ENCODE measurements around the gene HNRNPL.
"Not testable (repeated sequence)": the region's sequence is repeated elsewhere in the genome, so short reads cannot be mapped to it uniquely, and the experiment has no call there.

Gene HNRNPL

DNA sequence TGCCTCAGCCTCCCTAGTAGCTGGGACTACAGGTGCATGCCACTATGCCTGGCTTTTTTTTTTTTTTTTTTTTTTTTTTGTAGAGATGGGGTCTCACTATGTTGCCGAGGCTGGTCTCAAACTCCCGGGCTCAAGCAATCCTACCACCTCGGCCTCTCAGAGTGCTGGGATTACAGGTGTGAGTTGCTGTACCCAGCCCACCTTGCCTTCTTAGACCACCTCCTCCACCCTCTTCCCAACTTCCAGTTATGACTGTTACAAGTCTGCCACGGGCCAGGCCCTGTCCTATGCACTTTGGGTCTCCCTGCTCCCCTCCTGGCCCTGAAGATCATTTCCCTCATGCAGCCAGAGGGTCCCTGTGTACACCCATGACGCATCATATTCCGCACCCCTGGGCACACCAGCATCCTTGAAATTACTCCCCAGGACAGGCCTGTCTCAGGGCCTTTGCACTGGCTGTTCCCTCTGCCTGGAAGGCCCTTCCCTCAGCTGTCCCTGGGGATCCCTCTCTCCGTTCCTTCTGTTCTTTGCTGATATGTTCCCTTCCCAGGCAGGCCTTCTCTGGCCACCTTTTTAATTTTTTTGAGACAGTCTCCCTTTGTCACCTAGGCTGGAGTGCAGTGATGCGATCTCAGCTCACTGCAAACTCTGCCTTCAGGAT is 40.1 kb downstream of the HNRNPL start:
- no peak overlapping the region for H3K4me3 ChIP-seq (ENCODE audit: insufficient read length, low read depth)
- H3K9ac ChIP-seq (ENCODE audit: insufficient read length, low read depth), result no peak overlapping the region
- H3K36me3 ChIP-seq (ENCODE audit: insufficient read depth, insufficient read length, low read length), result peaks cover 3% of the 10 kb centered on the region
- no peaks in the 10 kb centered on the region for H3K27me3 ChIP-seq (ENCODE audit: insufficient read depth, insufficient read length)
- no peaks in the 10 kb centered on the region for H3K4me1 ChIP-seq (ENCODE audit: insufficient read depth, insufficient read length)
- no peaks in the 10 kb centered on the region; the same call in 1 of the 2 replicates for H3K9me3 ChIP-seq (ENCODE audit: insufficient read depth, low read length)
- DNase-seq (ENCODE audit: low read depth, low spot score), result no peak
- no peak for TF ChIP-seq YY1 (IDR thresholded peaks at IDR 0.05; ENCODE audit: insufficient read depth, insufficient read length)
- TF ChIP-seq ZNF274 (IDR thresholded peaks at IDR 0.05; ENCODE audit: low read depth, low read length), result no peak
- TF ChIP-seq SUZ12 (IDR thresholded peaks at IDR 0.05; ENCODE audit: extremely low read depth, insufficient read depth, insufficient read length), result no peak

DNA sequence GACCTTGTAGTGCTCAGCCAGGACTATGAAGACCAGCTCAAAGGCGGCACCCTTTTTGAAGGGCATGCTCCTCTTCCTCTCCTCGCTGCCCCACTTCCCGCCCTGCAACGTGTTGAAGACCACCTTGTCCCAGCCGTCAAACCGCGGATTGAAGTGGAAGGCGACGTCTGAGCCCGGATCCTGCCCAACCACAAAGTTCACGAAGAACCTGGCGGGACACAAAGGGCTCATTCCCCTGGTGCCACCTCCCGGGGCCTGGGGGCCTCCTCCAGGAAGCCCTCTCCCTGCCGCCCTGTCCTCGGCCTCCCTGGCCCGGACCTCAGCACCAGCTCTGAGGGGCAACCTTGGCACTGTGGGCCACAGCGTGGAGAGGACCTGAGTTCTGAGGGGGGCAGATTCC is 41.0 kb downstream of the HNRNPL start:
- Histone ChIP-seq H3K27me3 (ENCODE audit: insufficient read depth, insufficient read length) (no peaks in the 10 kb centered on the region), H3K36me3 (ENCODE audit: insufficient read depth, insufficient read length, low read length) (peaks cover 3% of the 10 kb centered on the region), H3K9ac (ENCODE audit: insufficient read length, low read depth) (no peak overlapping the region), H3K4me1 (ENCODE audit: insufficient read depth, insufficient read length) (no peaks in the 10 kb centered on the region), H3K9me3 (ENCODE audit: insufficient read depth, low read length) (no peaks in the 10 kb centered on the region; the same call in 1 of the 2 replicates), H3K4me3 (ENCODE audit: insufficient read length, low read depth) (no peak overlapping the region)
- no peak for DNase-seq (ENCODE audit: low read depth, low spot score)
- TF ChIP-seq YY1 (IDR thresholded peaks at IDR 0.05; ENCODE audit: insufficient read depth, insufficient read length) (no peak), SUZ12 (IDR thresholded peaks at IDR 0.05; ENCODE audit: extremely low read depth, insufficient read depth, insufficient read length) (no peak), ZNF274 (IDR thresholded peaks at IDR 0.05; ENCODE audit: low read depth, low read length) (no peak)

DNA sequence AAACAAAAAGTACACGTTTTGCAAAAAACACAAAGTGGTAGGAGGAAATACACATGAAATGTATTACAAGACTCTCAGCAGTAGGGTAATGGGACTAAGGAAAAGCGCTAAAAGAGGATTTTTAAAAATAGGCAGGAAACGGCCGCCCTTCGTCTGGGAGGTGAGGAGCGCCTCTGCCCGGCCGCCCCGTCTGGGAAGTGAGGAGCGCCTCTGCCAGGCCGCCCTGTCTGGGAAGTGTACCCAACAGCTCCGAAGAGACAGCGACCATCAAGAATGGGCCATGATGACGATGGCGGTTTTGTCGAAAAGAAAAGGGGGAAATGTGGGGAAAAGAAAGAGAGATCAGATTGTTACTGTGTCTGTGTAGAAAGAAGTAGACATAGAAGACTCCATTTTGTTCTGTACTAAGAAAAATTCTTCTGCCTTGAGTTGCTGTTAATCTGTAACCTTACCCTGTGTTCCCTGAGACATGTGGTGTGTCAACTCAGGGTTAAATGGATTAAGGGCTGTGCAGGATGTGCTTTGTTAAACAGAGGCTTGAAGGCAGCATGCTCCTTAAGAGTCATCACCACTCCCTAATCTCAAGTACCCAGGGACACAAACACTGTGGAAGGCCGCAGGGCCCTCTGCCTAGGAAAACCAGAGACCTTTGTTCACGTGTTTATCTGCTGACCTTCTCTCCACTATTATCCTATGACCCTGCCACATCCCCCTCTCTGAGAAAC is 42.2 kb downstream of the HNRNPL start:
- not testable (repeated sequence) for H3K36me3 ChIP-seq (ENCODE audit: insufficient read depth, insufficient read length, low read length); H3K4me1 ChIP-seq (ENCODE audit: insufficient read depth, insufficient read length); H3K9ac ChIP-seq (ENCODE audit: insufficient read length, low read depth); H3K4me3 ChIP-seq (ENCODE audit: insufficient read length, low read depth); DNase-seq (ENCODE audit: low read depth, low spot score); H3K27me3 ChIP-seq (ENCODE audit: insufficient read depth, insufficient read length); H3K9me3 ChIP-seq (ENCODE audit: insufficient read depth, low read length)

DNA sequence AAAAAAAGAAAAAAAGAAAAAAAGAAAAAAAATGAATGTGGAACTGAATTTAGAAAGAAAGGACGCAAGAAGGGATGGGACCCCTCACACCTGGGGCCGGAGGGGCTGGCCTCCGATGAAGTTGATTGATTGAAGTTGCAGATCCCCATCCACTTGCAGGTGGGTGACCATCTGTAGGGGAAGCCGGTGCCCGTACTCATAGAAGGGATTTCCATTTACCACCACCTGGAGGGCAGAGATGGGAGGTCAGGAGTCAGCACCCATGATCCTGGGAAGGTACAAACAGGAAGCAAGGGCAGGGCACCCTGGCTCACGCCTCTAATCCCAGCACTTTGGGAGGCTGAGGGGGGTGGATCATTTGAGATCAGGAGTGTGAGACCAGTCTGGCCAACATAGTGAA is 43.4 kb downstream of the HNRNPL start:
- Histone ChIP-seq H3K4me1 (ENCODE audit: insufficient read depth, insufficient read length) (no peaks in the 10 kb centered on the region), H3K36me3 (ENCODE audit: insufficient read depth, insufficient read length, low read length) (no peaks in the 10 kb centered on the region), H3K9me3 (ENCODE audit: insufficient read depth, low read length) (no peaks in the 10 kb centered on the region; the same call in 1 of the 2 replicates), H3K4me3 (ENCODE audit: insufficient read length, low read depth) (no peak overlapping the region), H3K27me3 (ENCODE audit: insufficient read depth, insufficient read length) (no peaks in the 10 kb centered on the region), H3K9ac (ENCODE audit: insufficient read length, low read depth) (no peak overlapping the region)
- DNase-seq (ENCODE audit: low read depth, low spot score), result no peak
- TF ChIP-seq ZNF274 (IDR thresholded peaks at IDR 0.05; ENCODE audit: low read depth, low read length) (no peak), SUZ12 (IDR thresholded peaks at IDR 0.05; ENCODE audit: extremely low read depth, insufficient read depth, insufficient read length) (no peak), YY1 (IDR thresholded peaks at IDR 0.05; ENCODE audit: insufficient read depth, insufficient read length) (no peak)

DNA sequence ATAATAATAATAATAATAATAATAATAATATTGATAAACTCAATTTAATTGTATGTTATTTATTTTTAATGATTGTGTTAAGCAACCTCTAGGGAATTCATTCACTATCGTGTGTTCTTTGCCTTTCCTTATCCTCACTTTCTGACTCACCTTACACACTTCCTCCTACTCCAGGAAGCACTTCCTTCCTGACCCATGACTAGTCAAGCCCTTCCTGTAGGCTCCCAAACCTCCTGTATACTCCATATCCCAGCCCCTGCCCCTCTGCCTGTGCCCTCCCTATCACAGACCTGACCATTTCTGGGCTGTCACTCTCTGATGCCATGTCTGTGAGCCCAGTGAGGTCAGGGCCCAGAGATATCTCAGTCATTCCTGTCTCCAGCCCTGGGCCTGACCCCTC is 44.6 kb downstream of the HNRNPL start:
- no peaks in the 10 kb centered on the region for H3K4me1 ChIP-seq (ENCODE audit: insufficient read depth, insufficient read length)
- H3K9me3 ChIP-seq (ENCODE audit: insufficient read depth, low read length), result no peaks in the 10 kb centered on the region; the same call in 1 of the 2 replicates
- no peak overlapping the region for H3K9ac ChIP-seq (ENCODE audit: insufficient read length, low read depth)
- H3K4me3 ChIP-seq (ENCODE audit: insufficient read length, low read depth), result no peak overlapping the region
- TF ChIP-seq YY1 (IDR thresholded peaks at IDR 0.05; ENCODE audit: insufficient read depth, insufficient read length) (no peak), ZNF274 (IDR thresholded peaks at IDR 0.05; ENCODE audit: low read depth, low read length) (no peak), SUZ12 (IDR thresholded peaks at IDR 0.05; ENCODE audit: extremely low read depth, insufficient read depth, insufficient read length) (no peak)
- DNase-seq (ENCODE audit: low read depth, low spot score), result no peak
- H3K27me3 ChIP-seq (ENCODE audit: insufficient read depth, insufficient read length), result no peaks in the 10 kb centered on the region
- H3K36me3 ChIP-seq (ENCODE audit: insufficient read depth, insufficient read length, low read length), result no peaks in the 10 kb centered on the region

DNA sequence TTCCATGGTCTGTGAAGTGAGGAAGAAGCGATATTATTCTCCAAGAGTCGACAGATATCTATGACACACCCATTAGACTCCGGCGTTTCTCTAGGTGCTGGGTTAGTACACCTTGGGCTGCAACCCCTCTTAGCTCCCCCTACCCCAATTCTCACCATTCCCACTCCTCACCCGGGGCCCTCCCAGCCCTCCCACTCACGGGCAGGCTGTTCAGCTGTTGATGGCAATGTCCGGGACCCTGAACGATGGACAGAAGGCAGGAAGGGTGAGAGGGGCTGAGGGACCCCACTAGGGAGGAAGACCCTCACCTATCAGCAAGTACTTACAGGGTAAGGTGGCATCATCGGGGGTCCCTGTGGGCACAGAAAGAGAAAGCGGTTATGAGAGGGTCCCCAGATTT is 46.2 kb downstream of the HNRNPL start:
- no peak for DNase-seq (ENCODE audit: low read depth, low spot score)
- H3K4me3 ChIP-seq (ENCODE audit: insufficient read length, low read depth), result no peak overlapping the region
- no peaks in the 10 kb centered on the region for H3K36me3 ChIP-seq (ENCODE audit: insufficient read depth, insufficient read length, low read length)
- H3K27me3 ChIP-seq (ENCODE audit: insufficient read depth, insufficient read length), result no peaks in the 10 kb centered on the region
- H3K9me3 ChIP-seq (ENCODE audit: insufficient read depth, low read length), result peaks cover 6% of the 10 kb centered on the region; the same call in 1 of the 2 replicates
- no peak for TF ChIP-seq YY1 (IDR thresholded peaks at IDR 0.05; ENCODE audit: insufficient read depth, insufficient read length)
- TF ChIP-seq ZNF274 (IDR thresholded peaks at IDR 0.05; ENCODE audit: low read depth, low read length), result no peak
- TF ChIP-seq SUZ12 (IDR thresholded peaks at IDR 0.05; ENCODE audit: extremely low read depth, insufficient read depth, insufficient read length), result no peak
- H3K4me1 ChIP-seq (ENCODE audit: insufficient read depth, insufficient read length), result no peaks in the 10 kb centered on the region
- no peak overlapping the region for H3K9ac ChIP-seq (ENCODE audit: insufficient read length, low read depth)

DNA sequence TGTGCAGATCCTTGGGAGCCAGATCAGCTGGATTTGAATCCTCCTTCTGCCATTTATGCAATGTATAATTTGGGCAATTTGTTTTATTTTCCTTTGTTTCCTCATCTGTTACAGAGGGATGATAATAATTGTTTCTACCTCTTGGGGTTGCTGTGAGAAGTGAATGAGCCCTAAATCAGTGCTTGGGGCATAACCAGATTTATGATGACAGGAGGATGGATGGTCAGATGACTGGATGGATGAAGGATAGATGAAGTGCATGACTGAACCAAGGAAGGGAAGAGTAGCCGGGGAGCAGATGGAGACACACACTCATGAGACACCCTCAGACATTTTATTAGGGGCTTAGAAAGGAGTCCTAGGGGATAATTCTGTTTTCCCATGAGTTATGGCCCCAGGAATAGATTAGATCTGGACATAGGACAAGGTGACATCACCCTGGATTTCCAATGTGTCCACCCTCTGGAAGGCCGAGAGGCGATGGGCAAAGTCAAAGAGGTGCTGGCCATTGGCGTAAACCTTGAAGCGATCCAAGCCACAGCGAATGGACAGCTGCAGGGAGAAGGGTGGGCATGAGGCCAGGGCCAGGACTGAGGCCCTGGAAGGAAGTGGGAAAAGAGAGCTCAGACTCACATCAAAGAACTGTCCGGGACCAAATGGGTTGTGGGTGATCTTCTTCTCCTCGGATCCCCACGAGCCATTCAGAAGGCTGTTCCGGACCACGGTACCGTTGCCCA is 48.3 kb downstream of the HNRNPL start:
- no peak for DNase-seq (ENCODE audit: low read depth, low spot score)
- no peaks in the 10 kb centered on the region for H3K27me3 ChIP-seq (ENCODE audit: insufficient read depth, insufficient read length)
- peaks cover 6% of the 10 kb centered on the region; the same call in 1 of the 2 replicates for H3K9me3 ChIP-seq (ENCODE audit: insufficient read depth, low read length)
- no peaks in the 10 kb centered on the region for H3K4me1 ChIP-seq (ENCODE audit: insufficient read depth, insufficient read length)
- H3K36me3 ChIP-seq (ENCODE audit: insufficient read depth, insufficient read length, low read length), result no peaks in the 10 kb centered on the region
- H3K9ac ChIP-seq (ENCODE audit: insufficient read length, low read depth), result no peak overlapping the region
- TF ChIP-seq SUZ12 (IDR thresholded peaks at IDR 0.05; ENCODE audit: extremely low read depth, insufficient read depth, insufficient read length) (no peak), YY1 (IDR thresholded peaks at IDR 0.05; ENCODE audit: insufficient read depth, insufficient read length) (no peak), ZNF274 (IDR thresholded peaks at IDR 0.05; ENCODE audit: low read depth, low read length) (no peak)
- H3K4me3 ChIP-seq (ENCODE audit: insufficient read length, low read depth), result no peak overlapping the region
